ENCODE measurements around the gene GP9.
"Not testable (repeated sequence)": the region's sequence is repeated elsewhere in the genome, so short reads cannot be mapped to it uniquely, and the experiment has no call there.

The GP9 gene

GRCh38 chr3:129111076-129111780 is 50.6 kb downstream of the GP9 start:
- DNase-seq (ENCODE audit: low read depth) = not testable (repeated sequence)
